Measurements from ENCODE around the gene GFPT1. TPM values are rescaled to one million over a fixed set of nuclear protein-coding genes. Genes with fewer than 3 reads are reported as not detected.
A peak's percentile ranks its signal among the peaks of the same experiment; 100 is the strongest.

Gene GFPT1
- total RNA-seq, 1 donor from 2014 or later = 46.2 TPM

DNA sequence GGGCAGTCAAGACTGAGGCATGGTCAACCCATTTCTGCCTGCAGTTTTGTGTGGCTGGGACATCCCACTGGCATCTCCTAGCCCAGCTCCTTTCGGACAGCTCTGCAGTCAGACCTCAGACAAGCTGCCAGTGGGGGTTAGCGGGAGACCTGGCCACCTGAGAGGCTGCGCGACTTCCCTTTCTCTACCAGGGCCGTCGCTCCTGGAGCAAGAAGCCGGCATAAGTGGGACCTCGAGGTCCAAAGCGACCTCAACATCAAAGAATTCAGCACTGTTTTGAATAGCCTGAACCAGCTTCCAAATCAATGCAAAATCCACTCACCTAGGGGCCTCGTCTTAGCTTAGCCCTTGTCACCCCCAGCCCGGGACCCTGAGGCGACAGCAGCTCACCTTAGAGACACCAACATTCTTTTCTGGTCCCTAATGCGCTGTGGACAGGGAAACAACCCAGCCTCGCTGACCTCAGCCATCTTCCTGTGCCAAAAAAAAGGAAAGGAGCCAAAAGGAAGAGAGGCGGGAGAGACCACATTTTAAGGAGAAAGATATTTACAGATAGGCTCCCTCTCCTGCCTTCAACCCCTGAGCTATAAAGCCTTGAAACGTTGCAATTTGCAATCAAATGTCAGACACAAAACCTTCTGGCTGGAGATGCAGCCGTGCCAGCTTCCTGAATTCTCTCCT, 81.2 kb downstream of the GFPT1 start:
- intact Hi-C loops (cut with micrococcal nuclease) = loop anchor here (5.0 kb wide), 1 partner anchor 279 kb away; no protein-coding TSS in a partner anchor
- peak overlapping the region; percentile 70 for H3K4me3 ChIP-seq
- peaks cover 11% of the 10 kb centered on the region for H3K9me3 ChIP-seq (replicated peaks)
- TF ChIP-seq, protein P1, sequence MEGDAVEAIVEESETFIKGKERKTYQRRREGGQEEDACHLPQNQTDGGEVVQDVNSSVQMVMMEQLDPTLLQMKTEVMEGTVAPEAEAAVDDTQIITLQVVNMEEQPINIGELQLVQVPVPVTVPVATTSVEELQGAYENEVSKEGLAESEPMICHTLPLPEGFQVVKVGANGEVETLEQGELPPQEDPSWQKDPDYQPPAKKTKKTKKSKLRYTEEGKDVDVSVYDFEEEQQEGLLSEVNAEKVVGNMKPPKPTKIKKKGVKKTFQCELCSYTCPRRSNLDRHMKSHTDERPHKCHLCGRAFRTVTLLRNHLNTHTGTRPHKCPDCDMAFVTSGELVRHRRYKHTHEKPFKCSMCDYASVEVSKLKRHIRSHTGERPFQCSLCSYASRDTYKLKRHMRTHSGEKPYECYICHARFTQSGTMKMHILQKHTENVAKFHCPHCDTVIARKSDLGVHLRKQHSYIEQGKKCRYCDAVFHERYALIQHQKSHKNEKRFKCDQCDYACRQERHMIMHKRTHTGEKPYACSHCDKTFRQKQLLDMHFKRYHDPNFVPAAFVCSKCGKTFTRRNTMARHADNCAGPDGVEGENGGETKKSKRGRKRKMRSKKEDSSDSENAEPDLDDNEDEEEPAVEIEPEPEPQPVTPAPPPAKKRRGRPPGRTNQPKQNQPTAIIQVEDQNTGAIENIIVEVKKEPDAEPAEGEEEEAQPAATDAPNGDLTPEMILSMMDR (IDR thresholded peaks at IDR 0.05; ENCODE audit: borderline replicate concordance) = no peak
- peak overlapping the region; percentile 86 for H3K27ac ChIP-seq (replicated peaks)
- no peaks in the 10 kb centered on the region for H3K36me3 ChIP-seq
- H3K4me1 ChIP-seq = peaks cover 48% of the 10 kb centered on the region
- DNase-seq = no peak
- peaks cover 22% of the 10 kb centered on the region for H3K27me3 ChIP-seq (ENCODE audit: low read depth)

- Histone ChIP-seq H3K27ac (replicated peaks) (no peak overlapping the region), H3K36me3 (no peaks in the 10 kb centered on the region), H3K4me1 (peaks cover 43% of the 10 kb centered on the region), H3K4me3 (no peak overlapping the region), H3K27me3 (ENCODE audit: low read depth) (peaks cover 22% of the 10 kb centered on the region), H3K9me3 (replicated peaks) (peaks cover 11% of the 10 kb centered on the region)
- no peak for DNase-seq
- intact Hi-C loops (cut with micrococcal nuclease) = loop anchor here (5.0 kb wide), 1 partner anchor 278 kb away; no protein-coding TSS in a partner anchor
- TF ChIP-seq, protein P1 (IDR thresholded peaks at IDR 0.05; ENCODE audit: borderline replicate concordance) = no peak
These were observed 81.9 kb downstream of the GFPT1 start for GRCh38 chr2:69305166-69305565.

DNA sequence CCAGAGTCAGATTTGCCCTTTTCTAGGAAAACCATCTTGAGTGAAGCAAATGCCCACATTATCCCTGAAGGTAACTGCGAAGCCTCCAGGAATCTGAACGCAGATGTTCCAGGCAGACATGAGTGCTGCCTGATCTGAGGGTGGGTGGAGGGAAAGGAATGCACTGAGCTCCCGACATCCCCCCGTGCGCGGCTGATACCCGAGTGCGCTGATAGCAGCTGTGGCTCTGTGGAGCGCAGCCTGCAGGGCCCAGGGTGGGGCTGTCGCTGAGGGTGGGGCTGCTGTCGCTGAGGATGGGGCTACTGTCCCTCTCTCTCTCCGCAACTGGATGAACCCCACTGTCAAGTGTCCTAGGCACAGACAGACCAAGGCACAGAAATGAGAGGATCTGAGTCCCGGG, 82.4 kb downstream of the GFPT1 start:
- intact Hi-C loops (cut with micrococcal nuclease) = loop anchor here (5.0 kb wide), 1 partner anchor 277 kb away; no protein-coding TSS in a partner anchor
- Histone ChIP-seq H3K27ac (replicated peaks) (no peak overlapping the region), H3K9me3 (replicated peaks) (peaks cover 11% of the 10 kb centered on the region), H3K4me3 (no peak overlapping the region), H3K27me3 (ENCODE audit: low read depth) (peaks cover 22% of the 10 kb centered on the region), H3K4me1 (peaks cover 38% of the 10 kb centered on the region), H3K36me3 (no peaks in the 10 kb centered on the region)
- TF ChIP-seq, protein P1 (IDR thresholded peaks at IDR 0.05; ENCODE audit: borderline replicate concordance) = no peak
- DNase-seq = no peak

GRCh38 chr2:69300650-69301049, 86.4 kb downstream of the GFPT1 start:
- peaks cover 1% of the 10 kb centered on the region for H3K4me1 ChIP-seq

DNA sequence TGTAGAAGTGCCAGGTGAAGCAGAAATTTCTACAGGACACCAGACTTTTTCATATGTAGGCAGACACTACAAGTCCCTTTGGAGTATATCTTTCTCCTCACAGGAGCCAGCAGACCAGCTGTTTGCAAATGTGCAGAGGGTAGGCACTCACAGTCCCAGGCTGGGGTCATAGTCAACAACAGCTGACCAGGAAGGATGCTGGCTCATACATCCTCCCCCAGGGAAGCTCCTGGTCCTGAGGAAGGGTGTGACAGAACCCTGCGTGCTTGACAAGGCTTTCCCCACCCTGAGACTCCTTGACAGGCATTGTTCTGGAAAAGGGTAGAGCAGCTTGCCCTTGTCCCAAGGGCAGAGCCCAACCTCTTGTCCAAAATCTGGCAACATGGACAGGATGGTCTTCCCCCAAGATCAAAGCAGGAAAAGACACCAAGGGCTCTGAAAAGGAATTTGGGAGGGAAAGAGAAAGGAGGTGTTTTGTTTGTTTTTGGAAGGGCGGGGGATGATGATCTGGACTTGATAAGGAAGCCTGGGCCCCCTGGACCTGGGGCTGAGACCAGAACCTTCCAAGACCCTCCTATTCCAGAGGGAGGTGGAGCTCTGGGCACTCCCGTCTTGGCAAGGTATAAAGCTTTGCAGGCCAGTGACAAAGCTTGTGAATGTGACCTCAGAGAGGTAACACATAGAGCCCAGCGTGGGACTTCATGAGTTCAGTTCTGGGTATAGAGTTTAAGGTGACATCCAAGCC, 87.1 kb downstream of the GFPT1 start:
- intact Hi-C loops (cut with micrococcal nuclease) = no loop called here
- H3K36me3 ChIP-seq = no peaks in the 10 kb centered on the region
- H3K9me3 ChIP-seq (replicated peaks) = peaks cover 11% of the 10 kb centered on the region
- DNase-seq = no peak
- peaks cover 9% of the 10 kb centered on the region for H3K27me3 ChIP-seq (ENCODE audit: low read depth)
- TF ChIP-seq, protein P1 (IDR thresholded peaks at IDR 0.05; ENCODE audit: borderline replicate concordance) = no peak
- H3K4me1 ChIP-seq = no peaks in the 10 kb centered on the region
- H3K27ac ChIP-seq (replicated peaks) = no peak overlapping the region
- H3K4me3 ChIP-seq = no peak overlapping the region

More at GRCh38 chr2:69300650-69301049, 86.4 kb downstream of the GFPT1 start:
- no peak overlapping the region for H3K27ac ChIP-seq (replicated peaks)
- TF ChIP-seq, protein P1 (IDR thresholded peaks at IDR 0.05; ENCODE audit: borderline replicate concordance) = no peak
- intact Hi-C loops (cut with micrococcal nuclease) = no loop called here
- H3K27me3 ChIP-seq (ENCODE audit: low read depth) = peaks cover 11% of the 10 kb centered on the region
- H3K9me3 ChIP-seq (replicated peaks) = peaks cover 11% of the 10 kb centered on the region
- DNase-seq = no peak
- H3K4me3 ChIP-seq = no peak overlapping the region
- no peaks in the 10 kb centered on the region for H3K36me3 ChIP-seq
